AG04450 (cell line): ENCODE results near the gene GUCD1. TPM values are rescaled to one million over a fixed set of nuclear protein-coding genes. Genes with fewer than 3 reads are reported as not detected.

Experiments
- CTCF ChIA-PET: fragments of 300-600, 350-600 bp; formaldehyde crosslinking; extraction: SDS; loops from one replicate; lab custom pipeline; 2022; ENCODE audit warnings: antibody characterized with exemption, inconsistent platforms; lab: Charles Lee
- POLR2A ChIA-PET: fragments of 350-600 bp; formaldehyde crosslinking; extraction: SDS; loops from one replicate; lab custom pipeline; 2021; ENCODE audit warnings: antibody characterized with exemption, inconsistent platforms; lab: Yijun Ruan, JAX
- DNase-seq: peaks from one replicate; pipeline ENCODE4 v3.0.0-alpha.2; 2011; ENCODE audit warnings: low read depth, low spot score
- H3K27ac ChIP-seq: one replicate; pipeline ENCODE4 v1.5.1; 2012; ENCODE audit warnings: low read depth, low read length, control low read depth
- H3K27me3 ChIP-seq: one replicate; pipeline ENCODE4 v1.6.0; 2012; ENCODE audit warnings: low read length; ENCODE audit not compliant: control insufficient read depth, insufficient read depth
- H3K4me3 ChIP-seq: 2 replicates; pipeline ENCODE4 v1.5.1; 2011; ENCODE audit warnings: mild to moderate bottlenecking, low read depth, low read length, control low read depth
- H3K9me3 ChIP-seq: 2 replicates; pipeline ENCODE4 v1.5.1; 2012; ENCODE audit warnings: low read length; ENCODE audit not compliant: control insufficient read depth, insufficient read depth
- polyA plus RNA-seq: library from polyadenylated mRNA; depleted of rRNA; stranded (reverse); fragments of >200 nt; gene quantifications from 2 replicates; pipeline ENCODE4 v1.2.3, GENCODE V29; 2011
- TF ChIP-seq, protein P1 (sequence below): IDR thresholded peaks from 2 replicates; pipeline ENCODE4 v1.5.1; 2011; ENCODE audit warnings: low read depth, low read length, control low read depth, inconsistent platforms

GUCD1 gene
- polyA plus RNA-seq, 1 experiment: 52.1 TPM

DNA sequence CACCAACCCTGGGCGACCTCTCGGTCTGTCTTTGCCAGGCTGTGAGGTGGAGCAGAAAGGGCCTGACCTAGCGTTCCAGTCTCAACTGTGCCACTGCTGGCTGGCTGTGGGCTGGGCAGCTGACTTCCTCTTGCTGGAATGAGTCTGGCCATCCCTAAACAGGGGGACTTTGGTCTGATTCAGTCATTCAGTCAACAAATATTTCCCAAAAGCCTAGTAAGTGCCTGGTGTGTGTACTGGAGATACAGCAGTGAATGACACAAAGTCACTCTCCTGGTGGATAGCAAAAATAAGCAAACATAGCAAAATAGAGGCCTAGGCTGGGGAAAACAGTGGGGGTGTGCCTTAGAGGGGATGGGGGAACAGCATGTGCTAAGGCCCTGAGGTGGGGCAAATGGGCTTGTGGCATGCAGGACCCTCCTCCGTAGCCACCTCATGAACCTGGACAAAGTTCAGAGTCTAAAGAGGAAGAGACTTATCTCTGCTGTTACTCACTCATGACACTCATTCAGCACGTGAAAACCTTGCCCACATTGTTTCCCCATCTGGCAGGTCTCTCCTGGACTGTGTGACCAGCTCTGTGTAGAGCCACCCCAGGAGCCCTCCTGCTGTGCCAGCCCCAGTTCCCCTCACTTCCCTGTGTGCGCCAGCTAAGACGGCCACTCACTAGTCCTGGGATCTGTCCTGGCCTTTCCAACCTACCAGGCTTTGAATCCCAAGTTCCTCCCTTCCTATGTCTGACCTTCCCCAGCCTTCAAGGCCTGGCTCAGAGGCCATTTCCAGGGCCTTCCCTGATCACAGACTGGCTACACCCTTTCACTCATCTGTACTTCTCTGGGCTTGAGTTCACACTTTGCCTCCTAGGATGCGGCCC is 4.7 kb downstream of the GUCD1 start:
- TF ChIP-seq, protein P1, sequence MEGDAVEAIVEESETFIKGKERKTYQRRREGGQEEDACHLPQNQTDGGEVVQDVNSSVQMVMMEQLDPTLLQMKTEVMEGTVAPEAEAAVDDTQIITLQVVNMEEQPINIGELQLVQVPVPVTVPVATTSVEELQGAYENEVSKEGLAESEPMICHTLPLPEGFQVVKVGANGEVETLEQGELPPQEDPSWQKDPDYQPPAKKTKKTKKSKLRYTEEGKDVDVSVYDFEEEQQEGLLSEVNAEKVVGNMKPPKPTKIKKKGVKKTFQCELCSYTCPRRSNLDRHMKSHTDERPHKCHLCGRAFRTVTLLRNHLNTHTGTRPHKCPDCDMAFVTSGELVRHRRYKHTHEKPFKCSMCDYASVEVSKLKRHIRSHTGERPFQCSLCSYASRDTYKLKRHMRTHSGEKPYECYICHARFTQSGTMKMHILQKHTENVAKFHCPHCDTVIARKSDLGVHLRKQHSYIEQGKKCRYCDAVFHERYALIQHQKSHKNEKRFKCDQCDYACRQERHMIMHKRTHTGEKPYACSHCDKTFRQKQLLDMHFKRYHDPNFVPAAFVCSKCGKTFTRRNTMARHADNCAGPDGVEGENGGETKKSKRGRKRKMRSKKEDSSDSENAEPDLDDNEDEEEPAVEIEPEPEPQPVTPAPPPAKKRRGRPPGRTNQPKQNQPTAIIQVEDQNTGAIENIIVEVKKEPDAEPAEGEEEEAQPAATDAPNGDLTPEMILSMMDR: no peak
- H3K27me3 ChIP-seq: no peaks in the 10 kb centered on the region
- ChIA-PET CTCF (no interaction called here), POLR2A (no interaction called here)
- no peak overlapping the region for H3K4me3 ChIP-seq
- DNase-seq: no peak
- H3K9me3 ChIP-seq: no peaks in the 10 kb centered on the region
- no peak overlapping the region for H3K27ac ChIP-seq

DNA sequence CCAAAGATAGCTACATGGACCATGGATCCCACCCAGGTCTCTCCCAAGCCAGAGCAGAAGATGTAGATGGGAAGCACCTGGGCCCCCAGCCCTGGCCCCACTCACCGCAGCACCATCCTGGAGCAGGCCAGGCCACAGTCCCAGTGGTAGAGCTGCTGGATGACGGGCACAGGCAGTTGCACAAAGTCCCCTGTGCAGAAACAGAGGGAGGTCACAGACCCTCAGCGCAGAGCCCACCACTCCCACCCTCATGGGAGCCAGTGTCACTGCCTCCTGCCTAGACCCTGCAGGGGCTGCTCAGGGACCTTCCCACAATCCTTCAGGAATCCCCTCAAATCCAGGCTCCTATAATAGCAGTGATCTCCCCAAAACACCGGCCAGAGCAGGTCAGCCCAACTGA is 6.1 kb downstream of the GUCD1 start:
- H3K4me3 ChIP-seq: no peak overlapping the region
- DNase-seq: no peak
- no peaks in the 10 kb centered on the region for H3K27me3 ChIP-seq
- H3K27ac ChIP-seq: no peak overlapping the region
- no peaks in the 10 kb centered on the region for H3K9me3 ChIP-seq
- TF ChIP-seq, protein P1: no peak
- ChIA-PET POLR2A (no interaction called here), CTCF (no interaction called here)

DNA sequence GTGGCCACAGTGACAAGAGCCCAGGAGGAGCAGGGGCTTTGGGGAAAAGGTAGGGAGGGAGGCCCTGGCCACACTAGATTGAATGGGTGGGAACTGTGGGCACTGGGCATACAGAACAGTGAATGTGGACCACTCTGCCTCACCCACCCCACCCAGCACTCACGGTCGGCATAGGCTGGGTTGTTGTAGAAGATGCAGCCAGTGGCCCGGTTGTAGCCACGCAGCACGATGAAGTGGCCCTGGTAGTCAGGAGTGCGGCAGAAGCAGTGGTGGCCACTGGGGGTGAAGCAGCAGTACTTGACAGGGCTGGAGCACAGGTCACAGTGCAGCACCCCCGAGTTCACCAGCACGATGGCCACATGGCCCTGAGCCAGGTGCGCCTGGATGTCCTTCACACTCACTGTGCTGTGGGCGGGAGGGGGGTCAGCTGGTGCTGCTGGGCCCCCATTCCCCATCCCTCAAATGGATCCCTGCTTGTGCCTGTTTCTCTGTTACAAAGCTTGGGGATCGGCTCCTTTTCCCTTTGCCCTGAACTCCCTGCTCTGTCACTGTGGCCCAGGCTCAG is 11.2 kb downstream of the GUCD1 start:
- TF ChIP-seq, protein P1: no peak
- no peak overlapping the region for H3K27ac ChIP-seq
- ChIA-PET POLR2A (no interaction called here), CTCF (interaction anchor here (0.9 kb wide), 1 partner anchor 21 kb away, joined by 3 read pairs; no protein-coding TSS in a partner anchor)
- H3K4me3 ChIP-seq: no peak overlapping the region
- no peak for DNase-seq
- H3K27me3 ChIP-seq: no peaks in the 10 kb centered on the region
- H3K9me3 ChIP-seq: no peaks in the 10 kb centered on the region

DNA sequence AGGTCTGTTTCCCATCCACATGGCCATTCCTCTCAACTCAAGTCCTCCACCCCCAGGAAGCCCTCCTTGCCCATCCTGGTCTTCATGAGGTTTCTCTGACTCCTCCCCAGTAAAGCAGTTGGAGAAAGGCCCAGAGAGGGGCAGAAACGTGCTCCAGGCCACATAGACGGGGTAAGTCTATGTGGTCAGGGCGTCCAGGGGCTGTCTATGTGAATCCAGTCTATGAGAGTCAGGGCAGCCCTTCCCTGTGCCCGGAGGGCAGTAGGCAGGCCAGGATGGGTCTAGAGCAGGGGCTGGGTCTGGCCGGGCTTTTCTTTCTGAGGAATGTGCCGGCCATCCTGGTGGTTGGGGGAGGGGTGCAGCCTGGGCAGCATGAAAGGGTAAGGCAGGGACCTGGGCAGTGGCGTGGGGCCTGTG is 11.7 kb downstream of the GUCD1 start:
- Histone ChIP-seq H3K4me3 (no peak overlapping the region), H3K27me3 (no peaks in the 10 kb centered on the region), H3K9me3 (no peaks in the 10 kb centered on the region), H3K27ac (no peak overlapping the region)
- TF ChIP-seq, protein P1: no peak
- CTCF ChIA-PET: no interaction called here
- POLR2A ChIA-PET: no interaction called here
- DNase-seq: no peak

DNA sequence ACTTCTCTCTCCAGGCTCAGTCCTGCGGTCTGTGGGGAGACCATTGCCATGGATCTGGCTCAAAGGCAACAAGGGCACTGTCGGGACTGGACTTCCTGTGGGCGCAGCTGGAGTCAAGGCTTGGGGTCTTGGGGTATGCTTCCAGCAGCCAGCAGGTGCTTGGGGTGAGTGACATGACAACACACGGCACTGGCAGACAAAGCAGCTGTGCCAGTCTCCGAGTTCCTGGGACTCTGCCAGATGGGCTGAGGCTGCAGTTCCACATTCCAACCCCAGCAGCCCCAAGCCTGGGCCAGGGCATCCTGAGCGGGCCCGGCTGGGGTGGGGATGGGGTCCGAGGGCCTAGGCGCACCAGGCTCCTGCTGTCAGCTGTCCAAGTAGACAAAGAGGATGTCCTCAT is 12.3 kb downstream of the GUCD1 start:
- H3K9me3 ChIP-seq: no peaks in the 10 kb centered on the region
- TF ChIP-seq, protein P1: no peak
- H3K27me3 ChIP-seq: no peaks in the 10 kb centered on the region
- H3K27ac ChIP-seq: no peak overlapping the region
- no peak for DNase-seq
- CTCF ChIA-PET: no interaction called here
- H3K4me3 ChIP-seq: no peak overlapping the region
- POLR2A ChIA-PET: no interaction called here
